ENCODE data around the gene SLCO6A1.

DNA sequence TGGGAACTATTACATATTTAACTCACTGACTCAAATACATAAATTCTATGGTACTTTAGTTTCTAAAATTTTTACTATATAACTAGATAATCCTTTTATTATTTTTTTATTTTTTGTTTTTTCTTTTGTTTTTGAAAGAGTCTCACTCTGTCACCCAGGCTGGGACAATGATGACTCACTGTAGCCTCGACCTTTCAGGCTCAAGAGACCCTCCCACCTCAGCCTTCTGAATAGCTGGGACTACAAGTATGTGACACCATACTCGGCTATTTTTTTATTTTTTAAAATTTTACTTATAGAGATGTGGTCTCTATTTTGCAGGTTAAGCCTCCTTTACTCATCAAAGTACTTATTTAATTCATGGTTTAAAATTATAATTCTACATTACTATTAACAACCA is 110.6 kb downstream of the SLCO6A1 start:
- no peak for TF ChIP-seq CTCF (IDR thresholded peaks at IDR 0.05; ENCODE audit: insufficient read depth, low read length, poor library complexity, severe bottlenecking)
- no peak for TF ChIP-seq EZH2phosphoT487 (conservative IDR thresholded peaks at IDR 0.05; ENCODE audit: low read length)

Measured in SU-DHL-6 (cell line).